HepG2 (cell line): ENCODE measurements around the gene RESP18. TPM values are rescaled to one million over a fixed set of nuclear protein-coding genes. Genes with fewer than 3 reads are reported as not detected.

ENCODE experiments used
- BCLAF1 ChIP-seq: fragments of 450-650 bp; IDR thresholded peaks from 2 replicates; pipeline ENCODE4 v1.6.1; 2017; ENCODE audit warnings: mild to moderate bottlenecking
- CCAR2 ChIP-seq: fragments of 200-400 bp; formaldehyde crosslinking; optimal IDR thresholded peaks from 2 replicates; pipeline ENCODE3; 2018; ENCODE audit warnings: low read depth, mild to moderate bottlenecking, low read length, moderate library complexity
- CEBPG ChIP-seq: IDR thresholded peaks from 2 replicates; pipeline ENCODE4 v1.6.1; 2016
- DMTF1 ChIP-seq: sonication (generic); formaldehyde crosslinking; IDR thresholded peaks from 2 replicates; pipeline ENCODE4 v1.4.0; 2020; ENCODE audit warnings: mild to moderate bottlenecking, missing genetic modification reagents
- FIP1L1 ChIP-seq: fragments of 200-400 bp; formaldehyde crosslinking; IDR thresholded peaks from 2 replicates; pipeline ENCODE4 v1.6.1; 2018; ENCODE audit warnings: low read depth, mild to moderate bottlenecking, low read length, moderate library complexity, borderline replicate concordance; ENCODE audit not compliant: insufficient read depth
- FOXP1 ChIP-seq, 2 experiments: fragments of 450-650 bp in 1 of 2; IDR thresholded peaks; 2 replicates each; pipeline ENCODE4 v1.6.1; 2017 to 2018; ENCODE audit warnings: antibody characterized with exemption in 1 of 2
- HOXD1 ChIP-seq: sonication (generic); formaldehyde crosslinking; IDR thresholded peaks from 2 replicates; pipeline ENCODE4 v1.5.0; 2020; ENCODE audit warnings: missing genetic modification reagents
- IRF1 ChIP-seq: sonication (generic); formaldehyde crosslinking; IDR thresholded peaks from 2 replicates; pipeline ENCODE4 v1.4.0; 2020; ENCODE audit warnings: low read depth, mild to moderate bottlenecking, missing genetic modification reagents
- JUND ChIP-seq: sonication (generic); formaldehyde crosslinking; IDR thresholded peaks from 2 replicates; pipeline ENCODE4 v1.8.0; 2022; ENCODE audit warnings: mild to moderate bottlenecking, missing genetic modification reagents
- LCORL ChIP-seq, 2 experiments: fragments of 450-650 bp in 1 of 2; sonication (generic) in 1 of 2; formaldehyde crosslinking in 1 of 2; IDR thresholded peaks; 2 replicates each; pipeline versions ENCODE4 v1.5.0 to v1.6.1; 2017 to 2020; ENCODE audit warnings: antibody characterized with exemption in 1 of 2, missing genetic modification reagents in 1 of 2
- MXI1 ChIP-seq: IDR thresholded peaks from 3 replicates; pipeline ENCODE4 v1.6.1; 2012; ENCODE audit warnings: low read depth, low read length, inconsistent platforms, borderline replicate concordance
- POGZ ChIP-seq: sonication (generic); formaldehyde crosslinking; IDR thresholded peaks from 2 replicates; pipeline ENCODE4 v1.4.0; 2020; ENCODE audit warnings: mild to moderate bottlenecking, missing genetic modification reagents
- POLR2A ChIP-seq, 2 experiments: IDR thresholded peaks; 2 replicates each; pipeline ENCODE4 v1.6.1; 2011; ENCODE audit warnings: low read depth in 2 of 2, low read length in 2 of 2, mild to moderate bottlenecking in 1 of 2, moderate library complexity in 1 of 2; ENCODE audit not compliant: insufficient read depth in 1 of 2
- PRPF4 ChIP-seq: fragments of 200-400 bp; formaldehyde crosslinking; IDR thresholded peaks from 2 replicates; pipeline ENCODE4 v1.6.1; 2016; ENCODE audit warnings: low read length, low read depth; ENCODE audit not compliant: poor library complexity, severe bottlenecking
- RCOR2 ChIP-seq: IDR thresholded peaks from 2 replicates; pipeline ENCODE4 v1.6.1; 2016; ENCODE audit warnings: missing biosample characterization, missing genetic modification reagents
- TFDP1 ChIP-seq: IDR thresholded peaks from 2 replicates; pipeline ENCODE4 v1.6.1; 2016; ENCODE audit warnings: missing compliant biosample characterization, missing genetic modification reagents, borderline replicate concordance
- ZBTB39 ChIP-seq: sonication (generic); formaldehyde crosslinking; IDR thresholded peaks from 2 replicates; pipeline ENCODE4 v1.5.0; 2020; ENCODE audit warnings: missing genetic modification reagents
- ZNF605 ChIP-seq: sonication (generic); formaldehyde crosslinking; IDR thresholded peaks from 2 replicates; pipeline ENCODE4 v1.8.0; 2022; ENCODE audit warnings: mild to moderate bottlenecking, missing genetic modification reagents
- ZNF850 ChIP-seq: sonication (generic); formaldehyde crosslinking; conservative IDR thresholded peaks from 2 replicates; pipeline ENCODE4 v1.9.0; 2021; ENCODE audit warnings: mild to moderate bottlenecking, missing genetic modification reagents
- ZNF879 ChIP-seq: sonication (generic); formaldehyde crosslinking; IDR thresholded peaks from 2 replicates; pipeline ENCODE4 v1.8.1; 2023; ENCODE audit warnings: missing genetic modification reagents
- ZNF883 ChIP-seq: sonication (generic); formaldehyde crosslinking; IDR thresholded peaks from 2 replicates; pipeline ENCODE4 v1.5.1; 2020; ENCODE audit warnings: mild to moderate bottlenecking, missing genetic modification reagents; ENCODE audit errors: not compliant biosample characterization
- polyA plus RNA-seq, 8 experiments: library from polyadenylated mRNA; depleted of rRNA in 3 of 8; stranded (reverse) in 7 of 8; unstranded in 1 of 8; fragments of >200 nt; fragmentation: Illumina TruSeq in 4 of 8; extraction: Trizol in 4 of 8; gene quantifications; 2 replicates each; pipeline versions ENCODE4 v1.2.1 to v1.2.3, GENCODE V29; 2011 to 2016; ENCODE audit warnings: low read depth in 4 of 8, missing spikeins in 1 of 8, mixed read lengths in 1 of 8; ENCODE audit not compliant: insufficient read depth in 1 of 8
- total RNA-seq, 5 experiments: library from RNA; depleted of rRNA; stranded (reverse); fragments of >200 nt; fragmentation: Illumina TruSeq; extraction: Trizol; gene quantifications; 2 replicates each; pipeline ENCODE4 v1.2.3, GENCODE V29; 2016; ENCODE audit warnings: low read depth in 1 of 5

The RESP18 gene
- total and polyA plus RNA-seq, 2 of the 13 experiments (the other 11 are each of a cell fraction or from before 2014, with no cell fraction given) = not detected

- TF ChIP-seq DMTF1 (CRISPR knock-in tag) (no peak), ZNF883 (CRISPR knock-in tag) (peak; percentile 94), LCORL (IDR thresholded peaks at IDR 0.05) (no peak), LCORL (CRISPR knock-in tag; IDR thresholded peaks at IDR 0.05) (no peak), POLR2A (IDR thresholded peaks at IDR 0.05; ENCODE audit: insufficient read depth in 1 of 2, low read depth in 2 of 2, low read length in 2 of 2) (no peak), CCAR2 (no peak), ZNF605 (CRISPR knock-in tag) (peak; percentile 70; the same call in 1 of the 2 replicates), ZNF879 (CRISPR knock-in tag) (no peak), FOXP1 (IDR thresholded peaks at IDR 0.05) (no peak), FOXP1 (CRISPR knock-in tag; IDR thresholded peaks at IDR 0.05) (0 out of 2 replicates have a peak, but pooled peaks have one; percentile 9), FIP1L1 (no peak), HOXD1 (no peak), CEBPG (no peak), ZBTB39 (CRISPR knock-in tag) (no peak), TFDP1 (no peak), BCLAF1 (no peak), ZNF850 (no peak), JUND (no peak), RCOR2 (CRISPR knock-in tag) (no peak), IRF1 (no peak), MXI1 (no peak), PRPF4 (no peak), POGZ (CRISPR knock-in tag) (no peak)
These were observed 857 bp downstream of the RESP18 start (continued) for GRCh38 chr2:219331560-219332213.
